Adrenal gland (tissue), 12 donors: ENCODE data around the gene MAD1L1. TPM values are rescaled to one million over a fixed set of nuclear protein-coding genes. Genes with fewer than 3 reads are reported as not detected.

Experiments
- DNase-seq, 7 donors: peaks; one replicate each; pipeline ENCODE4 v3.0.0-alpha.2; 2019 to 2020
- H3K27ac ChIP-seq, 5 donors: fragments of 200-600 bp; sonication (generic) in 4 of 5; 1 replicate in 3 of 5; 2 replicates in 2 of 5; pipeline versions ENCODE4 v1.5.1 to v1.8.0; 2016 to 2020; ENCODE audit warnings: mild to moderate bottlenecking in 1 of 5
- H3K27me3 ChIP-seq: fragments of 200-600 bp; 2 replicates; pipeline ENCODE4 v1.8.0; 2021
- H3K36me3 ChIP-seq, 2 donors: fragments of 200-600 bp; replicated peaks in 1 of 2; 1 replicate in 1 of 2; 2 replicates in 1 of 2; pipeline versions ENCODE4 v1.5.1 to v1.8.0; 2018 to 2022
- H3K4me1 ChIP-seq, 2 donors: fragments of 200-600 bp; replicated peaks in 1 of 2; 1 replicate in 1 of 2; 2 replicates in 1 of 2; pipeline versions ENCODE4 v1.5.1 to v1.8.0; 2018 to 2021
- H3K4me3 ChIP-seq, 4 donors: fragments of 200-600 bp; sonication (generic) in 3 of 4; one replicate each; pipeline ENCODE4 v1.5.1; 2016 to 2018
- H3K9me3 ChIP-seq, 3 donors: fragments of 200-600 bp; sonication (generic) in 1 of 3; replicated peaks in 1 of 3; 1 replicate in 2 of 3; 2 replicates in 1 of 3; pipeline versions ENCODE4 v1.5.1 to v1.8.0; 2016 to 2021
- POLR2A ChIP-seq, 2 donors: fragments of 450-650 bp; IDR thresholded peaks; one replicate each; pipeline ENCODE4 v1.6.1; 2017; ENCODE audit warnings: antibody characterized with exemption in 2 of 2, mild to moderate bottlenecking in 2 of 2, moderate library complexity in 1 of 2
- WGBS, 4 donors: extraction: QIAGEN DNeasy Blood & Tissue Kit in 2 of 4; methylation state at CpG; one replicate each; pipeline versions ENCODE4 v1.1.5 to v1.1.7; 2013 to 2017; 5-methylcytosine and 5-hydroxymethylcytosine counted together
- intact Hi-C, 2 donors: fragments of 100-400 bp; cut with DNase I; formaldehyde crosslinking; loops; one replicate each; pipeline versions ENCODE4 v1.14.1 to v1.15.0; 2022 to 2023
- polyA plus RNA-seq, 3 donors: library from polyadenylated mRNA; stranded (reverse); fragments of 200-250 nt in 2 of 3; fragments of 350-450 nt in 1 of 3; fragmentation: Illumina TruSeq in 1 of 3; extraction: RNeasy Lipid Tissue Mini Kit (QIAGEN cat#74804) in 1 of 3; gene quantifications; one replicate each; pipeline ENCODE4 v1.2.3, GENCODE V29; 2013 to 2014
- total RNA-seq, 9 donors: library from RNA; depleted of rRNA in 4 of 9; stranded (reverse); fragments of >200 nt in 4 of 9; fragments of 120-200 nt in 1 of 9; fragmentation: NEBNext Ultra II Directional in 1 of 9; extraction: Animal tissue kit (Norgen Biotek cat#: 25700) in 1 of 9; gene quantifications; one replicate each; pipeline versions ENCODE4 v1.1.0 to v1.2.4, GENCODE V29; 2013 to 2023
- TF ChIP-seq, protein P1 (sequence below), 6 experiments: fragments of 450-650 bp in 4 of 6; fragments of 200-600 bp in 2 of 6; sonication (generic) in 1 of 6; IDR thresholded peaks; 1 replicate in 5 of 6; 2 replicates in 1 of 6; pipeline versions ENCODE4 v1.5.1 to v1.8.0; 2016 to 2021; ENCODE audit warnings: antibody characterized with exemption in 6 of 6, mild to moderate bottlenecking in 2 of 6, moderate library complexity in 1 of 6
- donor health status: healthy with polysubstance abuse.
- donor health status: Bipolar disorder and iron deficiency.
- donor health status: DM: yes; HTN: yes; CAD: no.
- donor health status: DM: no; HTN: no; CAD: no.
- donor health status: DM: no; HTN: no; CAD: no.
- donor health status: DM: yes; HTN: yes; CAD: no.

MAD1L1 gene
- total and polyA plus RNA-seq, 12 donors, result 6.7 to 87.7 (median 28.9) TPM

DNA sequence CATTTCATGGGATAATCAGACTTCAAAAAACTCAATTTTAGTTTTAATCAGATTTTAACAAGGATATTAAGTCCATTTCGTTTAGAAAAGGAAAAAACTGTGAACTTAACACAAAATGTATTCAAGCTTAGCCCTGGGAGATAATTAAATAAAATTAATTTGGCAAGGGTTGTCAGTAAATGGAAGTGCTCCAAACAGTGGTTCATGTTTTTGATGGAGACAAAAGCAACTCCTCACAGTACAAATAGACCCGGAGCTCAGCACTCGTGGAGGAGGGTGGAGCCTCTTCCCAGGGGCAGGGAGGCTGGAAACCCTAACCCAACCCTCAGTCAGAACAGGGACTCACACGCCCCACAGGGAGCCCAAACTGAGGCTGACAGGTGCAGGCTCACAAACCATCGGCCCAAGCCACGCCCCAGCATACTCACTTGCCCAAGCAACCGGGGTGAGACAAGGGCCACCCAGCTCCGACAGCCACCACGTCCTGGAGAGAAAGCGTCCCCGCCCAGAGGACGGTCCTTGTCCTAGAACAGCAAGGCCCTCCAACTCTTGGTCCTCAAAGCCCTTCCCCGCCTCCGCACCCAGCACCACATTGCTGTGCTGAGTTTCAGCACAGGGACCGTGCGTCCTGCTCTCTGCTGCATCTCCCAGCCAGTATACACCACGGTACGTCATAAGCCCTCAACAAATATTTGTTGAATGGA lies 39.8 kb downstream of the MAD1L1 start:
- no peaks in the 10 kb centered on the region for H3K36me3 ChIP-seq
- WGBS, 4 donors, result 86 to 92% (median 88%) methylated on average over 10 to 18 of the region's 18 CpGs
- H3K4me1 ChIP-seq, result no peaks in the 10 kb centered on the region
- no peak for DNase-seq
- H3K9me3 ChIP-seq, result no peaks in the 10 kb centered on the region
- no peak overlapping the region for H3K4me3 ChIP-seq
- no peaks in the 10 kb centered on the region for H3K27me3 ChIP-seq
- intact Hi-C loops, result no loop called here
- H3K27ac ChIP-seq, result no peak overlapping the region
- no peak for TF ChIP-seq POLR2A (IDR thresholded peaks at IDR 0.05)
- TF ChIP-seq, protein P1, sequence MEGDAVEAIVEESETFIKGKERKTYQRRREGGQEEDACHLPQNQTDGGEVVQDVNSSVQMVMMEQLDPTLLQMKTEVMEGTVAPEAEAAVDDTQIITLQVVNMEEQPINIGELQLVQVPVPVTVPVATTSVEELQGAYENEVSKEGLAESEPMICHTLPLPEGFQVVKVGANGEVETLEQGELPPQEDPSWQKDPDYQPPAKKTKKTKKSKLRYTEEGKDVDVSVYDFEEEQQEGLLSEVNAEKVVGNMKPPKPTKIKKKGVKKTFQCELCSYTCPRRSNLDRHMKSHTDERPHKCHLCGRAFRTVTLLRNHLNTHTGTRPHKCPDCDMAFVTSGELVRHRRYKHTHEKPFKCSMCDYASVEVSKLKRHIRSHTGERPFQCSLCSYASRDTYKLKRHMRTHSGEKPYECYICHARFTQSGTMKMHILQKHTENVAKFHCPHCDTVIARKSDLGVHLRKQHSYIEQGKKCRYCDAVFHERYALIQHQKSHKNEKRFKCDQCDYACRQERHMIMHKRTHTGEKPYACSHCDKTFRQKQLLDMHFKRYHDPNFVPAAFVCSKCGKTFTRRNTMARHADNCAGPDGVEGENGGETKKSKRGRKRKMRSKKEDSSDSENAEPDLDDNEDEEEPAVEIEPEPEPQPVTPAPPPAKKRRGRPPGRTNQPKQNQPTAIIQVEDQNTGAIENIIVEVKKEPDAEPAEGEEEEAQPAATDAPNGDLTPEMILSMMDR (IDR thresholded peaks at IDR 0.05), result no peak

DNA sequence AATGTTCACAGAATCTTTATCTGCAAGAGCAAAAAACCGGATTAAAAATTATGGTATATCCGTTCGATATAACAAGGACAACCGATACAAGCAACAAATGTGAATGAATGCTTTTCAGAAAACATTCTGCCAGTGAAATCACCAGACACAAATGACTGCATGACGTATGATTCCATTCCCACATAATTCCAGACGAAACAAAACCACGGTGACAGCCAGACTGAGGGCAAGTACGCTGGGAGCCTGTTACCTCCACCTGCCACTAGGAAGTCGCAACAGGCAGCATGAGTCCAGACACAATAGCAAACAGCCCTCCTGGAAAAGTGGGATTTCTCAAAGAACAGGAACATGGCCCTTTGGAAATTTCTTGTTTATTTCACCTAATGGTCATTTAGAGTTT lies 41.7 kb downstream of the MAD1L1 start:
- Histone ChIP-seq H3K27ac (no peak overlapping the region), H3K36me3 (no peaks in the 10 kb centered on the region), H3K4me1 (no peaks in the 10 kb centered on the region), H3K4me3 (no peak overlapping the region), H3K9me3 (no peaks in the 10 kb centered on the region), H3K27me3 (no peaks in the 10 kb centered on the region)
- TF ChIP-seq POLR2A (IDR thresholded peaks at IDR 0.05), result no peak
- TF ChIP-seq, protein P1 (IDR thresholded peaks at IDR 0.05), result no peak
- WGBS, 4 donors, result 93 to 95% (median 95%) methylated on average over 9 of the region's 9 CpGs
- DNase-seq, result no peak
- intact Hi-C loops, result no loop called here

DNA sequence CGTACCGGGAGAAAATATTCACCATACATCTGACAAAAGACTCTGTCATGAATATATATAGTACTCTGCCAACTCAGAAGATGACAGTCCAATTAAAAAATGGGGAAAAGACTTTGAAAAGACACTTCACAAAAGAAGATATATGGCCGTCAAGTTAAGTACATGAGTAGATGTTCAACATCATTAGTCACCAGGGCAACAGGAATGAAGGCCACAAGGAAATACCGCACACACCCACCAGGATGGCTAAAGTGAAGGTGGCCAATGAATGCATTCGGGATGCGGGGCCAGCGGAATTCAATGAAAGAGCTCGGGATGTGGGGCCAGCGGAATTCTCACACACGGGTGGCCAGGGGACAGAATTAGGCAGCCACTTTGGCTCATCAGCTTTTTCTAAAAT lies 42.2 kb downstream of the MAD1L1 start:
- TF ChIP-seq, protein P1 (IDR thresholded peaks at IDR 0.05), result no peak
- no peak for TF ChIP-seq POLR2A (IDR thresholded peaks at IDR 0.05)
- Histone ChIP-seq H3K4me1 (no peaks in the 10 kb centered on the region), H3K27ac (no peak overlapping the region), H3K4me3 (no peak overlapping the region), H3K27me3 (no peaks in the 10 kb centered on the region), H3K36me3 (peaks cover 0 to 2% of the 10 kb centered on the region in 2 donors), H3K9me3 (no peaks in the 10 kb centered on the region)
- no peak for DNase-seq
- intact Hi-C loops, result no loop called here
- 92 to 95% (median 94%) methylated on average over 10 of the region's 10 CpGs for WGBS, 4 donors

DNA sequence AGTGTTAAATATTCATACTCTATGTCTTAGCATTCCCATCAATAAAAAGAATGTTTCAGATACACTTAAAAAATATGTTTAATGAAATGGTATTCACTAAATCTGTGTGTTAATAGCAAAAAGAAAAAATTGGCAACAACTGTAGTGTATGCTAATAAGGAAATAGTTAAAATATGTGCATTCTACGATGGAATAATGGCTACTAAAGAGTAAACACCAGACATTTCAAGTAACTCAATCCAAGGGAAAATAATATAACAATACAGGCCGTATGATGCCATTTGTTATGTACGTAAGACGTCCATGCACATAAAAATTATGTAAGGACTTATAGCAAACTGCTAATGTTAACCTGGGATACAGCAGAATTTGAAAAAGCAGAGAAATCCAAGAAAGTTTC lies 46.6 kb downstream of the MAD1L1 start:
- no peaks in the 10 kb centered on the region for H3K9me3 ChIP-seq
- WGBS, 4 donors, result 88 to 94% (median 90%) methylated on average over 4 of the region's 4 CpGs
- intact Hi-C loops, result no loop called here

DNA sequence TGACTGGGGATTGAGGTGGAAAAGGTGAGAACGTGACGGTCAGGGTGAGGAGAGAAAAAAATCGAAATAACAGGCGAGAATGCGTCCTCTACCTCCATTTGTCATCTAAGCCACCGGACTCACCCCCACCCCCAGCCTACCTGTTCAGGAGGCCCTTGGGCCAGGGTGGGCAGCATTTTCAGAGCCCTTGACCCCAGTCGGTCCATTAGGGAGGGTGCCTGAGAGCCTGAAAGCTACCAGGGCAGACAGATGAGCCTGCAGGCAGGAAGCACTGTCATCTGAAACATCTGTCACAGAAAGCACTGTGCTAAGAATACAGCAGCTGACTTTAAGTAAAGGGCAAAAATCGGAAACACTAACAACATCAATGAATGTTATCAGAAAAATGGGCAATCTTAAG lies 47.0 kb downstream of the MAD1L1 start:
- H3K4me1 ChIP-seq, result no peaks in the 10 kb centered on the region
- no peak for DNase-seq
- no peaks in the 10 kb centered on the region for H3K9me3 ChIP-seq
- WGBS, 4 donors, result 89 to 96% (median 93%) methylated on average over 8 of the region's 8 CpGs
- intact Hi-C loops, result no loop called here
- H3K36me3 ChIP-seq, result peaks cover 0 to 5% of the 10 kb centered on the region in 2 donors
- H3K27ac ChIP-seq, result no peak overlapping the region
- no peak overlapping the region for H3K4me3 ChIP-seq
- TF ChIP-seq POLR2A (IDR thresholded peaks at IDR 0.05), result no peak
- TF ChIP-seq, protein P1 (IDR thresholded peaks at IDR 0.05), result no peak
- H3K27me3 ChIP-seq, result no peaks in the 10 kb centered on the region

More for the DNA sequence above, 46.6 kb downstream of the MAD1L1 start:
- Histone ChIP-seq H3K27ac (no peak overlapping the region), H3K27me3 (no peaks in the 10 kb centered on the region), H3K4me1 (no peaks in the 10 kb centered on the region), H3K4me3 (no peak overlapping the region), H3K36me3 (peaks cover 0 to 5% of the 10 kb centered on the region in 2 donors)
- no peak for TF ChIP-seq POLR2A (IDR thresholded peaks at IDR 0.05)
- DNase-seq, result no peak
